ENCODE measurements around the gene MUC5AC.

DNA sequence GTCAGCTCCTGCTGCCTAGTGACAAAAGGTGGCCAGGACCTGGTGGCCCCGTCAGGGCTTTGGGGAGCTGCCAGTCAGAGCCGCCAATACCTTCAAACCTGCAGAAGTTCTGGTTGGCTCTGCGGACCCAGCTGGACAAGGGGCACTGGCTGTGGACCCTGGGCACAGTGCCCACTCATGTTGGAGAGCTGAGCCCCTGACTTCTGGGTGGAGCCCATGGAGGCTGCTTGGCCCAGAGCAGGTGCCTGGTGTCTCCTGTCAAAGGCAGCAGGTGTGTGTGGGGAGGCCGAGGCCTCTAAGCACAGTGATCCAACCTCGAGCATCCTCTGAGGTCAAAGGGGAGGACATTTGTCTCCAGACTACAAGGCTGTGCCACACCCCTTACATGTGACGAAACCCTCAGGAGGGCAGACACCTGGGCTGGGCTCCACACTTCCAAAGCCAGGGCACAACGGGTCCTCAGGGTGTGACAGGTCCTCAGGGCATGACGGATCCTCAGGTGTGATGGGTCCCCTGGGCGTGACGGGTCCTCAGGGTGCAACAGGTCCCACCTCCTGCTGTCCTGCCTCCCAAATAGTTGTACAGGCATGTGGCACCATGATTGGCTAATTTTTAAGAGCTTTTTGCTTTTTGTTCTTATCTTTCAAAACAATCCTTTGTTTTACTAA, 46.1 kb upstream of the MUC5AC start:
- no peak for TF ChIP-seq CTCF (IDR thresholded peaks at IDR 0.05 in 4 of 5, conservative IDR thresholded peaks at IDR 0.05 in 1 of 5)
- TF ChIP-seq POLR2A (IDR thresholded peaks at IDR 0.05): no peak

Data from gastrocnemius medialis (tissue), 4 donors.